CD4-positive, CD25-positive, alpha-beta regulatory T cell (primary cell): ENCODE results near the gene C9orf40. TPM values are rescaled to one million over a fixed set of nuclear protein-coding genes. Genes with fewer than 3 reads are reported as not detected.

Experiments
- ATAC-seq, 2 donors: fragments of 150-1000 bp; cut with Tn5 transposase; one replicate each; pipeline ENCODE4 v1.10.0; 2021; ENCODE audit warnings: low read depth in 2 of 2, moderate number of reproducible peaks in 2 of 2, moderate library complexity in 1 of 2
- DNase-seq, 3 donors: peaks; one replicate each; pipeline versions ENCODE4 v3.0.0 to v3.0.0-alpha.2; 2012 to 2022; ENCODE audit warnings: mixed read lengths in 1 of 3
- H3K27ac ChIP-seq: one replicate; pipeline ENCODE4 v1.7.0; 2013; ENCODE audit warnings: mild to moderate bottlenecking, low read length; ENCODE audit not compliant: insufficient read depth, poor library complexity, severe bottlenecking
- H3K27me3 ChIP-seq: one replicate; pipeline ENCODE4 v1.7.0; 2013; ENCODE audit warnings: low read length; ENCODE audit not compliant: control insufficient read depth, insufficient read depth
- H3K36me3 ChIP-seq: one replicate; pipeline ENCODE4 v1.7.0; 2013; ENCODE audit warnings: mild to moderate bottlenecking, low read length, moderate library complexity; ENCODE audit not compliant: control insufficient read depth, insufficient read depth
- H3K4me1 ChIP-seq: 2 replicates; pipeline ENCODE4 v1.7.0; 2013; ENCODE audit warnings: mild to moderate bottlenecking, low read length; ENCODE audit not compliant: insufficient read depth, control insufficient read depth, poor library complexity, severe bottlenecking
- H3K4me3 ChIP-seq: one replicate; pipeline ENCODE4 v1.7.0; 2013; ENCODE audit warnings: low read depth, mild to moderate bottlenecking, low read length, moderate library complexity
- H3K9me3 ChIP-seq, 2 experiments: 1 replicate in 1 of 2; 2 replicates in 1 of 2; pipeline ENCODE4 v1.7.0; 2013; ENCODE audit warnings: low read length in 2 of 2, mild to moderate bottlenecking in 1 of 2, moderate library complexity in 1 of 2; ENCODE audit not compliant: control insufficient read depth in 2 of 2
- H3K27ac Mint-ChIP-seq, 3 donors: one replicate each; pipeline ENCODE4 v1.8.0; 2020 to 2022; ENCODE audit warnings: mild to moderate bottlenecking in 3 of 3, mixed read lengths in 3 of 3, moderate library complexity in 2 of 3
- H3K27me3 Mint-ChIP-seq: one replicate; pipeline ENCODE4 v1.8.0; 2022; ENCODE audit warnings: mild to moderate bottlenecking, mixed read lengths
- H3K36me3 Mint-ChIP-seq: one replicate; pipeline ENCODE4 v1.8.0; 2020; ENCODE audit warnings: mixed read lengths
- H3K4me1 Mint-ChIP-seq, 4 donors: one replicate each; pipeline ENCODE4 v1.8.0; 2020 to 2022; ENCODE audit warnings: mixed read lengths in 4 of 4, mild to moderate bottlenecking in 1 of 4
- H3K4me3 Mint-ChIP-seq, 4 donors: one replicate each; pipeline ENCODE4 v1.8.0; 2020 to 2022; ENCODE audit warnings: mild to moderate bottlenecking in 4 of 4, mixed read lengths in 4 of 4, moderate library complexity in 3 of 4
- H3K9me3 Mint-ChIP-seq, 7 donors: one replicate each; pipeline ENCODE4 v1.8.0; 2020 to 2022; ENCODE audit warnings: mixed read lengths in 7 of 7, mild to moderate bottlenecking in 3 of 7, moderate library complexity in 2 of 7
- polyA plus RNA-seq, 4 donors: library from polyadenylated mRNA; unstranded; fragments of 300-500 nt; fragmentation: Illumina TruSeq; gene quantifications; one replicate each; pipeline ENCODE4 v1.2.3, GENCODE V29; 2021
- total RNA-seq: library from RNA; stranded (reverse); gene quantifications from one replicate; pipeline ENCODE4 v1.2.3, GENCODE V29; 2022

The C9orf40 gene
- total and polyA plus RNA-seq, 5 donors from 2014 or later = 1.7 to 4.5 (median 3.6) TPM

DNA sequence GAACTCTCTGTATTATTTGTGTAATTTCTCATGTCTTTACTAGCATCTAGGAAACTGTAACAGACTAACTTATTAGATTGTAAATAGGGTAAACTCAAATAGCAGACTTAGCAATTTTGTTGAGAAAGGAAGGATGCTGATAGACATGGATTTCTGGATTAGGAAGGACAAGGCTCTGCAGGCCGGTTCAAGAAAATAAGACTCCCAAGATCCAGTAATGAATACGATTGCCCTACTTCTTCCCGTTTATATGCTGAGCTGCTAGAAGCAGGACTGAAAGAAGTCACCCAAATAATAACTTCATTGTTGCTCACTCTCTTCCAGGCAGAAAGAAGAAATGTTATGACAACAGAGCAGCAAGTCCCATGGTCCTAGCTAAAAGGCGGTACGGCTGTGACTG is 22.8 kb upstream of the C9orf40 start:
- H3K27ac Mint-ChIP-seq = no peak overlapping the region
- no peak for DNase-seq
- peaks cover 0 to 4% (median 2%) of the 10 kb centered on the region in 4 donors for H3K4me1 Mint-ChIP-seq
- H3K4me1 ChIP-seq = no peaks in the 10 kb centered on the region
- H3K36me3 Mint-ChIP-seq = peaks cover 27% of the 10 kb centered on the region
- no peaks in the 10 kb centered on the region for H3K27me3 Mint-ChIP-seq
- no peaks in the 10 kb centered on the region for H3K27me3 ChIP-seq
- H3K9me3 ChIP-seq = no peaks in the 10 kb centered on the region
- no peak overlapping the region for H3K4me3 Mint-ChIP-seq
- peaks cover 3% of the 10 kb centered on the region for H3K36me3 ChIP-seq
- H3K9me3 Mint-ChIP-seq = peaks cover 0 to 4% (median 0%) of the 10 kb centered on the region in 7 donors
- no peak overlapping the region for H3K27ac ChIP-seq
- no peak for ATAC-seq
- H3K4me3 ChIP-seq = no peak overlapping the region

DNA sequence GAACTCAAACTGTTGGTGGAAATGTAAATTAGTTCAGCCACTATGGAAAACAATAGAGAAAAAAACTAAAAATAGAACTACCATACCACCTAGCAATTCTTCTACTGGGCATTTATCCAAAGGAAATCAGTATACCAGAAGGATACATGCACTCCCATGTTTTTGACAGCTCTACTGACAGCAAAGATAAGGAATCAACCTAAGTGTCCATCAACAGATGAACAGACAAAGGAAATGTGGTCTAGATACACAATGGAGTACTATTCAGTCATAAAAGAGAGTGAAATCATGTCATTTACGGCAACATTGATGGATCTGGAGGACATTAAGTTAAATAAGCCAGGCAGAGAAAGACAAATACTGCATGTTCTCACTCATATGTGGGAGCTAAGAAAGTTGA is 21.8 kb upstream of the C9orf40 start:
- peaks cover 0 to 4% (median 0%) of the 10 kb centered on the region in 7 donors for H3K9me3 Mint-ChIP-seq
- no peak overlapping the region for H3K27ac Mint-ChIP-seq
- Histone ChIP-seq H3K36me3 (peaks cover 3% of the 10 kb centered on the region), H3K9me3 (no peaks in the 10 kb centered on the region), H3K27ac (no peak overlapping the region), H3K27me3 (no peaks in the 10 kb centered on the region), H3K4me1 (no peaks in the 10 kb centered on the region), H3K4me3 (no peak overlapping the region)
- no peak overlapping the region for H3K4me3 Mint-ChIP-seq
- ATAC-seq = no peak
- peaks cover 19% of the 10 kb centered on the region for H3K36me3 Mint-ChIP-seq
- DNase-seq = no peak
- no peaks in the 10 kb centered on the region for H3K27me3 Mint-ChIP-seq
- H3K4me1 Mint-ChIP-seq = peaks cover 0 to 4% (median 2%) of the 10 kb centered on the region in 4 donors

DNA sequence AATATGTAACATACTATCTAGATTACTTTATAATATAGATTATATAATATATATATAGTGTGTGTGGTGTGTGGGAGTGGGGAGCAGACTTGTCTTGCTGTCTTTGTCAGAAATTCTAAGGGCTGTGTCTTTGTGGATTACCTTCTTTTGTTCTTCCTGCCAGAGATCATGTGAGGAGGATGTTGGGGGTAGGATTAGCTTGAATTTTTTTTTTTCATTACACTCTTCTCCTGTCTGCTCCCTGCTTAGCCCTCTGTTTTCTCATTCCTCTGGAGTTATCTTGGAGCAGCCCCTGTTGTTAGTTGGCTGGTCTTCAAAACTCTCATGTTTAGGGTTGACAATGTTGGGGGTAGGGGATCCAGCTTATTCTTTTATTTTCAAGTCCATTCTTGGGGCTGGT is 21.0 kb upstream of the C9orf40 start:
- Mint-ChIP-seq H3K4me1 (peaks cover 0 to 4% (median 2%) of the 10 kb centered on the region in 4 donors), H3K27me3 (no peaks in the 10 kb centered on the region), H3K9me3 (peaks cover 0 to 4% (median 0%) of the 10 kb centered on the region in 7 donors), H3K4me3 (no peak overlapping the region), H3K36me3 (peaks cover 16% of the 10 kb centered on the region), H3K27ac (no peak overlapping the region)
- H3K4me3 ChIP-seq = no peak overlapping the region
- H3K36me3 ChIP-seq = peaks cover 3% of the 10 kb centered on the region
- H3K27ac ChIP-seq = no peak overlapping the region
- ATAC-seq (no peak), DNase-seq (no peak)
- H3K27me3 ChIP-seq = no peaks in the 10 kb centered on the region
- no peaks in the 10 kb centered on the region for H3K9me3 ChIP-seq
- no peaks in the 10 kb centered on the region for H3K4me1 ChIP-seq

DNA sequence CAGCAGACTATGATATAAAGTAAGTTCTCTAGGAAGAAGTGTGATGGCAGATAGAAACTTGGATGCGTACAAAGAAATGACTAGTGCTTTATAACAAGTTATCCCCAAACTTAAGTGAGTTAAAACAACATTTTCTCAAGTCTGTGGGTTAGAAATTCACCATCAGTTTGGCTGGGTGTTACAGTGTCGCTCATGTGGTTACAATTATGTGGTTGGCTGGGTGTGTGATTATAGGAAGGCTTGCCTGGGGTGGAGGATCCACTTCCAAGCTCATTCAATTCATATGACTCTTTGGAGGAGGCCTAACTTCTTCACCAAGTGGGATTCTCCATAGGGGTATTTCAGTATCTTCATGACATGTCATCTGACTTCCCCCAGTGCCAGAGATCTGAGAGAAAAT is 10.3 kb upstream of the C9orf40 start:
- Mint-ChIP-seq H3K27ac (no peak overlapping the region), H3K9me3 (peaks cover 0 to 19% (median 1%) of the 10 kb centered on the region in 7 donors), H3K36me3 (peaks cover 34% of the 10 kb centered on the region), H3K4me1 (peaks cover 0 to 10% (median 0%) of the 10 kb centered on the region in 4 donors), H3K4me3 (no peak overlapping the region), H3K27me3 (no peaks in the 10 kb centered on the region)
- Histone ChIP-seq H3K27me3 (no peaks in the 10 kb centered on the region), H3K27ac (no peak overlapping the region), H3K36me3 (no peaks in the 10 kb centered on the region), H3K9me3 (peaks cover 0 to 2% of the 10 kb centered on the region in 2 experiments), H3K4me1 (no peaks in the 10 kb centered on the region), H3K4me3 (no peak overlapping the region)
- no peak for DNase-seq
- ATAC-seq = no peak

DNA sequence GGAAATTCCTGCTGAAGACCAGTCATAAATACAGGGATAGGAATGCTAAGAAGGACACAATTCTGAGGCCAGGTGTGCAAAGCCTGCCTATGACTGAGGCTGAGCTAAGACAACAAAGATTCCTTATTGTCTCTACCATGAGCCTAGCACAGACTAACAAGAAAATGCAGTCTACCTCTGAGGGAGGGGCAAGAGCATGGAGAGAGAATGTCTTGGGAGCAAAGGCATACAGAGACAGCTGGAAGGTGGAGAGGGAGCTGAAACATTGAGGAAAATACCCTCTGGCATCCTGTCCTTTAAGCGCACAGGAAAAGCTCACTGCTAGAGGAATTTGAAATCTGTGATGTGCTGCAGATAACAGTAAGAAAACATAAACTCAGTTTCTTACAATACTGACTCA is 8.8 kb upstream of the C9orf40 start:
- H3K27ac Mint-ChIP-seq = no peak overlapping the region
- ATAC-seq (no peak), DNase-seq (no peak)
- H3K4me3 ChIP-seq = no peak overlapping the region
- peaks cover 0 to 21% (median 3%) of the 10 kb centered on the region in 4 donors for H3K4me1 Mint-ChIP-seq
- no peaks in the 10 kb centered on the region for H3K27me3 ChIP-seq
- peaks cover 0 to 2% of the 10 kb centered on the region in 2 experiments for H3K9me3 ChIP-seq
- peaks cover 0 to 19% (median 1%) of the 10 kb centered on the region in 7 donors for H3K9me3 Mint-ChIP-seq
- no peak overlapping the region for H3K27ac ChIP-seq
- H3K36me3 ChIP-seq = no peaks in the 10 kb centered on the region
- H3K36me3 Mint-ChIP-seq = peaks cover 31% of the 10 kb centered on the region
- H3K4me1 ChIP-seq = no peaks in the 10 kb centered on the region
- H3K4me3 Mint-ChIP-seq = no peak overlapping the region
- no peaks in the 10 kb centered on the region for H3K27me3 Mint-ChIP-seq

DNA sequence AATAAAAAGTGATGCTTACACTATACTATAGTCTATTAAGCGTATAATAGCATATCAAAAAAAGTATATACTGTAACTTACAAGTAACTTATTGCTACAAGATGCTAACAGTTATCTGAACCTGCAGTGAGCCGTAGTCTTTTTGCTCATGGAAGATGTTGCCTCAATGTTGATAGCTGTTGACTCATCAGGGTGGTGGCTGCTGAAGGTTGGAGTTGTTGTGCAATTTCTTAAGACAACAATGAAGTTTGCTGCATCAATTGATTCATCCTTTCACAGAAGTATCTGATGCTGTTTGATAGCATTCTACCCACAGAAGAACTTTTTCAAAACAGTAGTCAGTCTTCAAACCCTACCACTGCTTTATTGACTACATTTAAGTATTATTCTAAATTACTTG is 7.8 kb upstream of the C9orf40 start:
- DNase-seq = no peak
- Mint-ChIP-seq H3K4me3 (no peak overlapping the region), H3K9me3 (peaks cover 0 to 19% (median 1%) of the 10 kb centered on the region in 7 donors), H3K36me3 (peaks cover 26% of the 10 kb centered on the region), H3K27me3 (no peaks in the 10 kb centered on the region), H3K27ac (no peak overlapping the region), H3K4me1 (peaks cover 0 to 26% (median 5%) of the 10 kb centered on the region in 4 donors)
- Histone ChIP-seq H3K27ac (no peak overlapping the region), H3K4me1 (no peaks in the 10 kb centered on the region), H3K4me3 (no peak overlapping the region), H3K27me3 (no peaks in the 10 kb centered on the region), H3K36me3 (no peaks in the 10 kb centered on the region), H3K9me3 (peaks cover 0 to 2% of the 10 kb centered on the region in 2 experiments)
- no peak for ATAC-seq

DNA sequence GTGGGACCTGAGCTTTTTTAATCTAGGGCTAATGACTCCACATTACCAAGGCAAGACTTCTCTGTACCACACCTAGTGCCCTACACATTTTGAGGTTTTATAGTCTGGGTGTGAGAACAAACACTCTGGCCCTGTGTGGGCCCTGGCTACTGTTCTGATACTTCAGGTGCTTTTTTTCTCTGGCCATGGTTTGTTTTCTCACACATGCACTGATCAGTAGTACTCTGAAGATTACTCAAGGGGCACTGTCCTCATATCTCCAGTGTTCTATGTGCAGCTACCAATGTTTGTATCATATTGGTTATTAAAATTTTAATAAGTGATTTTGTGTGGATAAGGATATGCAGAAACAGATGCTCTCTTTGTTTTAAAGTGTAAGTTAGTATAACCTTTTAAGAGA is 5.9 kb upstream of the C9orf40 start:
- peaks cover 0 to 2% of the 10 kb centered on the region in 2 experiments for H3K9me3 ChIP-seq
- Mint-ChIP-seq H3K9me3 (peaks cover 0 to 19% (median 1%) of the 10 kb centered on the region in 7 donors), H3K36me3 (peaks cover 22% of the 10 kb centered on the region), H3K4me3 (no peak overlapping the region), H3K27ac (peak overlapping the region in 1 of 3 donors; percentile 50), H3K4me1 (peaks cover 4 to 28% (median 8%) of the 10 kb centered on the region in 4 donors), H3K27me3 (no peaks in the 10 kb centered on the region)
- no peak overlapping the region for H3K4me3 ChIP-seq
- H3K4me1 ChIP-seq = no peaks in the 10 kb centered on the region
- no peak for ATAC-seq
- H3K27ac ChIP-seq = no peak overlapping the region
- H3K36me3 ChIP-seq = no peaks in the 10 kb centered on the region
- no peaks in the 10 kb centered on the region for H3K27me3 ChIP-seq
- DNase-seq = no peak

DNA sequence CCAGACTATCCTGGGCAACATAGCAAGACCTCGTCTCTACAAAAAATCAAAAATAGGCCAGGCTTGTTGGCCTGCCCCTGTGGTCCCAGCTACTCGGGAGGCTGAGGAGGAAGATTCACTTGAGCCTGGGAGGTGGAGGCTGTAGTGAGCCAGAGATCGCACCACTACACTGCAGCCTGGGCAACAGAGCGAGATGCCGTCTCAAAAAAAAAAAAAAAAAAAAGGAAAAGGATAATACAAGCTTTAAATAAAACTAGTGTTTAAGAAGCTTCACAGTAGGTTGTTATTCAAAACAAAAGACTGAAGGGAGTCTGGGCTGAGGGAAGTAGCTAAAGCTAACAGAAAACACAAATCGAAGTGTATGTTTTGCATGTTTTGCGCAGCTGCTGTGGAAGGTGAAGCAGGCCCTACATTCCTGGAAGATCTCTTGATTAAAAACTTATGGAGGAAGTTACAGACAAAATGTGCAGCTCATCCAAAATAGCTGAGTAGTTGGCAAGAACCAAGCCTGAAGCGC is 581 bp upstream of the C9orf40 start:
- Mint-ChIP-seq H3K4me3 (peak overlapping the region; percentile 89 to 100 (median 92)), H3K36me3 (peaks cover 3% of the 10 kb centered on the region), H3K4me1 (peaks cover 14 to 43% (median 32%) of the 10 kb centered on the region in 4 donors), H3K27me3 (no peaks in the 10 kb centered on the region), H3K9me3 (no peaks in the 10 kb centered on the region), H3K27ac (peak overlapping the region; percentile 71 to 95 (median 94))
- DNase-seq = peak in 1 of 3 donors; percentile 16
- Histone ChIP-seq H3K27ac (peak overlapping the region; percentile 89), H3K4me3 (peak overlapping the region; percentile 61), H3K9me3 (no peaks in the 10 kb centered on the region), H3K4me1 (peaks cover 7% of the 10 kb centered on the region), H3K36me3 (no peaks in the 10 kb centered on the region), H3K27me3 (no peaks in the 10 kb centered on the region)
- ATAC-seq = no peak
